GM12873 (cell line): ENCODE data around the gene LRRC8B.

Experiments
- TF ChIP-seq, protein P1 (sequence below): IDR thresholded peaks from 2 replicates; pipeline ENCODE4 v1.5.1; 2012; ENCODE audit warnings: low read depth, mild to moderate bottlenecking, moderate library complexity, low read length, control low read depth; ENCODE audit not compliant: insufficient read depth; ENCODE audit errors: missing control alignments

LRRC8B gene

DNA sequence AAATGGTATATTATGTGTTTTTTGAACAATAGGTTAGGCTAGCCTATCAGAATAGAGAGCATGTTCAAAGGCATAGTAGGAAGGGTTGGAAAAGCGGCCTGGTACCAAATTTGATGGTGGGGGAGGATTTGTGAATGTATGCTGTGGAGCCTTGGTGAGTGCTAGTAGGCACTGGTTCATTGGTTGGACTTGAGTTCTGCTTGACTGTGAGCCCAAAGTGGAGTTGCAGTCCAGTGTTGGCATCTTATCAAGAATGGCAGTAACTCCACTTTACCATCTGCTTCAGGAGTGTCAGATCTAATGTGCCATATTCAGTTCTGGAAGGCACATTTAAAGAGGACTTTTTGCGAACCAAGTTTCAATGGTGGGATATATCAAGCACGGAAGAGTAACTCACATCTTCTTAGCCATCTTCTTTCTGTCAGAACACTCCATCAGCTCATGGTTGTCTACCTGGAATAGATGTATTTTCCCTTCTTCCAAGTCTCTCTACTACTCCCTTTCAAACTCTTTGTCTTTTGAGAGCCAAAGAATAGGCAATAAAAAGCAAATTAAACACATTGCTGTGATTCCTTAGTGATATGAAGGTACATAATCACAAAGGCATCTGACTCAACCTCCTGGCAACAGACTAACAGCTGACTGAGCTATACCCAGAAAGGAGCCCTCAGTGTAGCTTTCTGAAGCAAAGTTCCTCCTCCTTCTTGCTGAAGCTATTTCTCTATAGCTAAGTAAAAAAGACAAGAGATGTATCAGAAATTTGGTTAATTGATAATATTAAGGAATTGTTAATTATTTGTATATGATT is 21.7 kb downstream of the LRRC8B start:
- TF ChIP-seq, protein P1, sequence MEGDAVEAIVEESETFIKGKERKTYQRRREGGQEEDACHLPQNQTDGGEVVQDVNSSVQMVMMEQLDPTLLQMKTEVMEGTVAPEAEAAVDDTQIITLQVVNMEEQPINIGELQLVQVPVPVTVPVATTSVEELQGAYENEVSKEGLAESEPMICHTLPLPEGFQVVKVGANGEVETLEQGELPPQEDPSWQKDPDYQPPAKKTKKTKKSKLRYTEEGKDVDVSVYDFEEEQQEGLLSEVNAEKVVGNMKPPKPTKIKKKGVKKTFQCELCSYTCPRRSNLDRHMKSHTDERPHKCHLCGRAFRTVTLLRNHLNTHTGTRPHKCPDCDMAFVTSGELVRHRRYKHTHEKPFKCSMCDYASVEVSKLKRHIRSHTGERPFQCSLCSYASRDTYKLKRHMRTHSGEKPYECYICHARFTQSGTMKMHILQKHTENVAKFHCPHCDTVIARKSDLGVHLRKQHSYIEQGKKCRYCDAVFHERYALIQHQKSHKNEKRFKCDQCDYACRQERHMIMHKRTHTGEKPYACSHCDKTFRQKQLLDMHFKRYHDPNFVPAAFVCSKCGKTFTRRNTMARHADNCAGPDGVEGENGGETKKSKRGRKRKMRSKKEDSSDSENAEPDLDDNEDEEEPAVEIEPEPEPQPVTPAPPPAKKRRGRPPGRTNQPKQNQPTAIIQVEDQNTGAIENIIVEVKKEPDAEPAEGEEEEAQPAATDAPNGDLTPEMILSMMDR = no peak

DNA sequence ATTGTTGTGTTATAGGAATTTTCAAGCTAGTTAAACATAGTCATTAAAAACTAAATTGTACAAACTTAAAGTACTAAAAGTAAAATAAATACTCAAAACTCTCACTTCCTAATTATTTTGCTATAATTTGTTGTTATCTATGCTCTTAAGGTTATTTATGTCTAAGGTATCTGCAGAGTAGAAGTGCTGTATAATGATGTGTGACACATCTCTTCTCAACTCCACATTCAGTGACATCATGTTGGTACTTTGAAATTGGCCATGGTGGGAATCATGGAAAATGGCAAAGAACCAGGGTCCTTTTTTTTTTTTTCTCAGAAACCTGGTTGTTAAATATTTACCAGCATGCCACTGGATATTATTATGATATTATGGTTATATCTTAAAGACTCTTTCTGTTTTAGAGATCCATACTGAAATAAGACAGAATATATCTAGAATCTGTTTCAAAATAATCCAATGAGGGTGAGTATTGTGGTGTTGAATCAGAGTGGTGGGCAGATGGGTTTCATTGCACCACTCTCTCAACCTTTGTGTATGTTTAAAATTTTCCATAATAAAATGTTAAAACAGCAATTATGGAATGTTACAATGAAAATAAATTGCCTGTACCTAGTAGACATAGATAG is 22.4 kb downstream of the LRRC8B start:
- TF ChIP-seq, protein P1 = no peak

DNA sequence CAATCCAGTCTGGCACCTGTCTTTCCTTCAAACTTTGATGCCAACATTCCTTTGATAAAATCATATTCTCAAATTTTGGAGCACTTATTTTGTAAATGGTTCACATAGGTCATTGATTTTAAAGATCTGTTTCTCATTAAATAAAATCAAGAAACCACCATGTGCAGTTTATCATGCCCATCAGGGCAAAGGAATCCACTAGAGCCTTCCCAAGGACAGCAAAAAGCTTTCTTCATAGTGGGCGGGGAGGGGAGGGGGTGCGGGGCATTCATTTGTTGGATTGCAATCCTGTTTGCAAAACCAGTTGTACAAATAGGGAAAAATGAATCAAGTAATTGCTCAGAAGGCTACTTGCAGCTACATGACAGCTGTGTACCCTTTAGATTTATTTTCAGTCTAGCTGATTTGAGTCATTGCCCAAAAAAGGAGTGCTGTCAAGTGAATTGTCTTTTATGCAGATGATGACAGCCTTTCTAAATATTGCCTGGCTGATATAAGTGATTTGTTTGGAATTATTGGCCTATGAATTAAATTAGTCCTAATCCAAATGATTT is 23.0 kb downstream of the LRRC8B start:
- TF ChIP-seq, protein P1 = no peak

DNA sequence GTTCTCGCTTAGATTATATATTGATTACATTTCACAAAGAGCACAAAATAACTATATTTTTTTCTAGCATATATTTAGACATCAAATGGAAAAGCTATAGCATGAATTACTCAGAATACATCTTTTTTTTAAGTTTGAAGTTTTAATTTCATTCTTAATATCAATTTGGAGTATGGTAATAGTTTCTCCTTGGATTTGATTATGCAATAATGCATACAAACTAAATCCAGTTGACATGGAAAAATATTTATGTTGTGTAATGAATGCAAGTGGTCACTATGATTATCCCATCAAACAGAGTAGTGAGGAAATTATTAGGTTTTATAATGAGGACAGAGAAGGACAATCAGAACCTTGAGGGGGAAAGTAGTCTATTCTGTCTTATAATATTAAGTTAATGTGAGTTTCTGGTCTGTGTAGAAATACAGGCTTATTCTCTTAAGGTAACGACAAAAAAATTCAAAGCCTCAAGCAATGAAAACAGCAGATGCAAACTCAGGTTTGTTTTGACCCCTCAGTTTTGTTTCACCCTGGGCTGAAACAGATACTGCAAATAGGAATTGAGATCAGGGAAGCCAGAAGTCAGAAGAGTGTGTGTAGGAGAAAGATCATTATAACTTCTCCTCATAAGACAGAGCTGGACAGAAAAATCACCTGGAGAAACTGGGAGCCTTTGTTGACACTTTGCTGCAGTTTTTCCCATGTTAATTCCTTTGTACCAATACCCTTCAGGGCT is 23.7 kb downstream of the LRRC8B start:
- TF ChIP-seq, protein P1 = no peak

DNA sequence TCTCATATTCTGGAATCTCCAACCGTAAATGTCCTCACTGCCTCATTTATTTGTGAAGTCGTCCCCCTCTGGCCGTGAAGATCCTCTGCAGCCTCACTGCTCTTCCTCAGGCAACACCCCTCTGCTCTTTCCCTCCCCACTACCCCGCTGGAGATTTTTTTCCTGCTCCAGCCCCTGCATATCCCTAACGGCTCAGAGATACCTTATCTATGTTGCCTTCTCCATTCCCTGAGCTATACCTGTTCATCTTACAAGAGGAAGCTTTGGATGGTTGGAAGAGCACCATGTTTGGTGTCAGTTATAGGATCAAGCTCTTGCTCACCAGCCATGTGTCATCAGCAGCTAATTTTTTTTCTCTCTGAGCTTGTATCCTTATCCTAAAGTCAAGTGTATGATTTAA is 26.4 kb downstream of the LRRC8B start:
- TF ChIP-seq, protein P1 = no peak

DNA sequence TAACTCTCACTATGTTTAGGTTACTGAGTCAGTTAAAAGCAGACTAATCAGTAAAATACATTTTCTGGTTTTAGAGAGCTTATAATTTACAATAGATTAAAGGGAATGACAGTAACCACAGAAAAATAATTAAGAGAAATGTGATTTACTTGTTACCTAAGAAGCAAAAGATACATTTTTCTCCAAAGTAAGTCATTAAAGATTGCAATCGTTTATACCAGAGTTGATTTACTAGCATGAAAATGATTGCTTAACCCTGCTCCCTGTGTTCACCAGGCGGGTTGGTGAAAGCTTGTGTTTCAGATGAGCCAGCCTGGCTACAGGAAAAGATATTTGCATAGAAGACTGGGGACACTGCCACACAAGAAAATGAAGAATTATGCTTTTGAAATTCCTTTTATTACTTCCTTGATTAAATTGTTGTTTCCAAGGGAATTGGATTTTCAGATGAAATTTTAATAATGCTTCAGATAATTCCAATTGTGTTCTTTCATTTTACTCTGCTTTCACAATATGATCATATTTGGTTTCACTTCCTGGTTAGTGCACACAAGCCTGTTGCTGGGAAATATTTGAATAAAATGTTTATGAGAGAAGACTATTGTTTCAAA is 27.9 kb downstream of the LRRC8B start:
- TF ChIP-seq, protein P1 = no peak
